ENCODE data around the gene SOD3.

- no peak for TF ChIP-seq CTCF (IDR thresholded peaks at IDR 0.05)
- TF ChIP-seq FOXJ3 (CRISPR knock-in tag; IDR thresholded peaks at IDR 0.05; ENCODE audit: borderline replicate concordance), result no peak
- TF ChIP-seq ZNF121 (CRISPR knock-in tag; IDR thresholded peaks at IDR 0.05), result no peak
- no peak for TF ChIP-seq CREM (CRISPR knock-in tag; IDR thresholded peaks at IDR 0.05)
- no peak for TF ChIP-seq USF1 (CRISPR knock-in tag; IDR thresholded peaks at IDR 0.05)
- no peak for TF ChIP-seq NFATC4 (CRISPR knock-in tag; IDR thresholded peaks at IDR 0.05)
- no peak for TF ChIP-seq MYBL2 (CRISPR knock-in tag; IDR thresholded peaks at IDR 0.05)
- TF ChIP-seq ZSCAN18 (CRISPR knock-in tag; IDR thresholded peaks at IDR 0.05), result no peak
- TF ChIP-seq ATF3 (CRISPR knock-in tag; conservative IDR thresholded peaks at IDR 0.05), result no peak
- no peak for TF ChIP-seq ATF2 (CRISPR knock-in tag; IDR thresholded peaks at IDR 0.05; ENCODE audit: borderline replicate concordance, low read depth)
- no peak for TF ChIP-seq IRF2 (CRISPR knock-in tag; IDR thresholded peaks at IDR 0.05; ENCODE audit: borderline replicate concordance, low read depth)
- no peak for TF ChIP-seq ZNF423 (CRISPR knock-in tag; IDR thresholded peaks at IDR 0.05)
- no peak for TF ChIP-seq E2F1 (CRISPR knock-in tag; IDR thresholded peaks at IDR 0.05)
- no peak for TF ChIP-seq PRRX2 (CRISPR knock-in tag; IDR thresholded peaks at IDR 0.05)
These were observed 25.3 kb upstream of the SOD3 start for GRCh38 chr4:24770032-24770584.
